ENCODE results near the gene OR6Y1. TPM values are rescaled to one million over a fixed set of nuclear protein-coding genes. Genes with fewer than 3 reads are reported as not detected.

The OR6Y1 gene
- total RNA-seq (2014; rRNA removed; shearing (Covaris generic)): not detected in 2 replicates
- polyA plus RNA-seq (2015; cell fraction: cytosol; rRNA removed): not detected in 2 replicates
- not detected in 2 replicates for polyA plus RNA-seq (2015; cell fraction: nucleus; rRNA removed)

GRCh38 chr1:158554352-158554751 lies at the start of gene OR6Y1:
Gene OR6Y1 (minus strand): TSS chr1:158554405. CDS start chr1:158548105, 6,300 bp downstream.
- DNase-seq (ENCODE audit: low read depth, low spot score): no peak
- in situ Hi-C loops (cut with HindIII; ENCODE audit: low pct_unique_long_range_greater_than_20kb, low sequenced_read_pairs): no loop called here

- no peak for DNase-seq (ENCODE audit: low read depth, low spot score)
- in situ Hi-C loops (cut with HindIII; ENCODE audit: low pct_unique_long_range_greater_than_20kb, low sequenced_read_pairs): no loop called here
These were observed 46.5 kb upstream of the OR6Y1 start for GRCh38 chr1:158600735-158601134.

GRCh38 chr1:158586942-158587341 lies 32.7 kb upstream of the OR6Y1 start:
- no peak for DNase-seq (ENCODE audit: low read depth, low spot score)
- in situ Hi-C loops (cut with HindIII; ENCODE audit: low pct_unique_long_range_greater_than_20kb, low sequenced_read_pairs): no loop called here

- no peak for DNase-seq (ENCODE audit: low read depth, low spot score)
- in situ Hi-C loops (cut with HindIII; ENCODE audit: low pct_unique_long_range_greater_than_20kb, low sequenced_read_pairs): no loop called here
These were observed 29.8 kb upstream of the OR6Y1 start for GRCh38 chr1:158583962-158584361.

GRCh38 chr1:158579733-158580132 lies 25.5 kb upstream of the OR6Y1 start, which contains the start of gene OR10X1:
Gene OR10X1 (minus strand): TSS chr1:158579899. CDS start chr1:158579899, 0 bp downstream.
- no peak for DNase-seq (ENCODE audit: low read depth, low spot score)
- in situ Hi-C loops (cut with HindIII; ENCODE audit: low pct_unique_long_range_greater_than_20kb, low sequenced_read_pairs): no loop called here

- DNase-seq (ENCODE audit: low read depth, low spot score): no peak
- in situ Hi-C loops (cut with HindIII; ENCODE audit: low pct_unique_long_range_greater_than_20kb, low sequenced_read_pairs): no loop called here
These were observed 23.4 kb upstream of the OR6Y1 start for GRCh38 chr1:158577561-158577960.

- DNase-seq (ENCODE audit: low read depth, low spot score): no peak
- in situ Hi-C loops (cut with HindIII; ENCODE audit: low pct_unique_long_range_greater_than_20kb, low sequenced_read_pairs): no loop called here
These were observed 18.0 kb upstream of the OR6Y1 start for GRCh38 chr1:158572226-158572625.

GRCh38 chr1:158570480-158570879 lies 16.3 kb upstream of the OR6Y1 start, which contains the start of gene OR6P1:
Gene OR6P1 (minus strand): TSS chr1:158570580. CDS start chr1:158563604, 6,976 bp downstream.
- in situ Hi-C loops (cut with HindIII; ENCODE audit: low pct_unique_long_range_greater_than_20kb, low sequenced_read_pairs): no loop called here
- DNase-seq (ENCODE audit: low read depth, low spot score): no peak

- DNase-seq (ENCODE audit: low read depth, low spot score): no peak
- in situ Hi-C loops (cut with HindIII; ENCODE audit: low pct_unique_long_range_greater_than_20kb, low sequenced_read_pairs): no loop called here
These were observed 10.4 kb upstream of the OR6Y1 start for GRCh38 chr1:158564608-158565007.

GRCh38 chr1:158563853-158564252 lies 9.6 kb upstream of the OR6Y1 start:
- no peak for DNase-seq (ENCODE audit: low read depth, low spot score)
- in situ Hi-C loops (cut with HindIII; ENCODE audit: low pct_unique_long_range_greater_than_20kb, low sequenced_read_pairs): no loop called here

- no peak for DNase-seq (ENCODE audit: low read depth, low spot score)
- in situ Hi-C loops (cut with HindIII; ENCODE audit: low pct_unique_long_range_greater_than_20kb, low sequenced_read_pairs): no loop called here
These were observed 5.5 kb upstream of the OR6Y1 start for GRCh38 chr1:158559696-158560095.

GRCh38 chr1:158552296-158552695 lies 1.9 kb downstream of the OR6Y1 start:
- in situ Hi-C loops (cut with HindIII; ENCODE audit: low pct_unique_long_range_greater_than_20kb, low sequenced_read_pairs): no loop called here
- DNase-seq (ENCODE audit: low read depth, low spot score): no peak

- in situ Hi-C loops (cut with HindIII; ENCODE audit: low pct_unique_long_range_greater_than_20kb, low sequenced_read_pairs): no loop called here
- no peak for DNase-seq (ENCODE audit: low read depth, low spot score)
These were observed 6.7 kb downstream of the OR6Y1 start for GRCh38 chr1:158547533-158547932.

- in situ Hi-C loops (cut with HindIII; ENCODE audit: low pct_unique_long_range_greater_than_20kb, low sequenced_read_pairs): no loop called here
- DNase-seq (ENCODE audit: low read depth, low spot score): peak; percentile 4
These were observed 16.6 kb downstream of the OR6Y1 start for GRCh38 chr1:158537609-158538008.

GRCh38 chr1:158534496-158534895 lies 19.7 kb downstream of the OR6Y1 start:
- peak; percentile 44 for DNase-seq (ENCODE audit: low read depth, low spot score)
- in situ Hi-C loops (cut with HindIII; ENCODE audit: low pct_unique_long_range_greater_than_20kb, low sequenced_read_pairs): no loop called here

GRCh38 chr1:158527190-158527815 lies 26.9 kb downstream of the OR6Y1 start:
- in situ Hi-C loops (cut with HindIII; ENCODE audit: low pct_unique_long_range_greater_than_20kb, low sequenced_read_pairs): no loop called here
- peak; percentile 47 for DNase-seq (ENCODE audit: low read depth, low spot score)

GRCh38 chr1:158521666-158522058 lies 32.5 kb downstream of the OR6Y1 start:
- in situ Hi-C loops (cut with HindIII; ENCODE audit: low pct_unique_long_range_greater_than_20kb, low sequenced_read_pairs): no loop called here
- DNase-seq (ENCODE audit: low read depth, low spot score): no peak

GRCh38 chr1:158520955-158521665 lies 33.1 kb downstream of the OR6Y1 start:
- no peak for DNase-seq (ENCODE audit: low read depth, low spot score)
- in situ Hi-C loops (cut with HindIII; ENCODE audit: low pct_unique_long_range_greater_than_20kb, low sequenced_read_pairs): no loop called here

- in situ Hi-C loops (cut with HindIII; ENCODE audit: low pct_unique_long_range_greater_than_20kb, low sequenced_read_pairs): no loop called here
These were observed 34.2 kb downstream of the OR6Y1 start for GRCh38 chr1:158520021-158520420.

More at GRCh38 chr1:158520021-158520420, 34.2 kb downstream of the OR6Y1 start:
- DNase-seq (ENCODE audit: low read depth, low spot score): no peak
